Esophagus squamous epithelium (tissue), 4 donors: ENCODE results near the gene TMEM179B.

ENCODE experiments used
- CTCF ChIP-seq, 6 experiments: fragments of 450-650 bp in 4 of 6; fragments of 200-600 bp in 2 of 6; sonication (generic) in 2 of 6; IDR thresholded peaks; one replicate each; pipeline ENCODE4 v1.5.1; 2016 to 2019; ENCODE audit warnings: antibody characterized with exemption in 6 of 6, mild to moderate bottlenecking in 4 of 6, moderate library complexity in 4 of 6
- POLR2A ChIP-seq, 4 donors: fragments of 450-650 bp; IDR thresholded peaks; one replicate each; pipeline ENCODE4 v1.6.1; 2017; ENCODE audit warnings: antibody characterized with exemption in 4 of 4, mild to moderate bottlenecking in 4 of 4, moderate library complexity in 3 of 4

- no peak for TF ChIP-seq POLR2A (IDR thresholded peaks at IDR 0.05)
- TF ChIP-seq CTCF (IDR thresholded peaks at IDR 0.05), result peak in 1 of 6 experiments; percentile 0
These were observed 5.0 kb downstream of the TMEM179B start for GRCh38 chr11:62792202-62792575.
